HPDE6-E6E7 (cell line): ENCODE data around the gene SULT1B1.
"Not testable (repeated sequence)": the region's sequence is repeated elsewhere in the genome, so short reads cannot be mapped to it uniquely, and the experiment has no call there.

ENCODE experiments used
- DNase-seq: peaks from one replicate; pipeline ENCODE4 v3.0.0; 2011; ENCODE audit warnings: missing footprints; ENCODE audit errors: extremely low spot score

Gene SULT1B1

GRCh38 chr4:69760455-69760854 lies at the start of gene SULT1B1:
Gene SULT1B1, minus strand, starts transcription at chr4:69760620. Its CDS starts 5,403 bp downstream, at chr4:69755217.
- DNase-seq = no peak

GRCh38 chr4:69800599-69800998 lies 40.2 kb upstream of the SULT1B1 start:
- DNase-seq = no peak

- no peak for DNase-seq
Measured at GRCh38 chr4:69799337-69799736, 38.9 kb upstream of the SULT1B1 start.

- no peak for DNase-seq
Measured at GRCh38 chr4:69793732-69794131, 33.3 kb upstream of the SULT1B1 start.

GRCh38 chr4:69787879-69788278 lies 27.5 kb upstream of the SULT1B1 start:
- DNase-seq = peak; percentile 14

- no peak for DNase-seq
Measured at GRCh38 chr4:69786547-69786946, 26.1 kb upstream of the SULT1B1 start.

- DNase-seq = no peak
Measured at GRCh38 chr4:69785211-69785831, 24.9 kb upstream of the SULT1B1 start.

- DNase-seq = no peak
Measured at GRCh38 chr4:69782651-69783310, 22.4 kb upstream of the SULT1B1 start.

- DNase-seq = no peak
Measured at GRCh38 chr4:69781458-69782418, 21.3 kb upstream of the SULT1B1 start.

GRCh38 chr4:69780141-69780540 lies 19.7 kb upstream of the SULT1B1 start:
- no peak for DNase-seq

- no peak for DNase-seq
Measured at GRCh38 chr4:69776696-69777095, 16.3 kb upstream of the SULT1B1 start.

GRCh38 chr4:69775321-69775867 lies 15.0 kb upstream of the SULT1B1 start:
- no peak for DNase-seq

GRCh38 chr4:69773484-69773883 lies 13.1 kb upstream of the SULT1B1 start:
- no peak for DNase-seq

- DNase-seq = not testable (repeated sequence)
Measured at GRCh38 chr4:69768554-69768953, 8.1 kb upstream of the SULT1B1 start.

- DNase-seq = no peak
Measured at GRCh38 chr4:69765751-69766150, 5.3 kb upstream of the SULT1B1 start.

GRCh38 chr4:69764311-69764710 lies 3.9 kb upstream of the SULT1B1 start:
- no peak for DNase-seq

- no peak for DNase-seq
Measured at GRCh38 chr4:69763233-69763632, 2.8 kb upstream of the SULT1B1 start.

- DNase-seq = no peak
Measured at GRCh38 chr4:69759189-69759604, 1.2 kb downstream of the SULT1B1 start.

- no peak for DNase-seq
Measured at GRCh38 chr4:69757464-69757863, 3.0 kb downstream of the SULT1B1 start.

- no peak for DNase-seq
Measured at GRCh38 chr4:69754926-69755580, 5.4 kb downstream of the SULT1B1 start.

GRCh38 chr4:69753686-69754085 lies 6.7 kb downstream of the SULT1B1 start:
- DNase-seq = no peak

- DNase-seq = peak; percentile 11
Measured at GRCh38 chr4:69750346-69750745, 10.1 kb downstream of the SULT1B1 start.
